Measurements from ENCODE around the gene ALOXE3.

Gene ALOXE3

DNA sequence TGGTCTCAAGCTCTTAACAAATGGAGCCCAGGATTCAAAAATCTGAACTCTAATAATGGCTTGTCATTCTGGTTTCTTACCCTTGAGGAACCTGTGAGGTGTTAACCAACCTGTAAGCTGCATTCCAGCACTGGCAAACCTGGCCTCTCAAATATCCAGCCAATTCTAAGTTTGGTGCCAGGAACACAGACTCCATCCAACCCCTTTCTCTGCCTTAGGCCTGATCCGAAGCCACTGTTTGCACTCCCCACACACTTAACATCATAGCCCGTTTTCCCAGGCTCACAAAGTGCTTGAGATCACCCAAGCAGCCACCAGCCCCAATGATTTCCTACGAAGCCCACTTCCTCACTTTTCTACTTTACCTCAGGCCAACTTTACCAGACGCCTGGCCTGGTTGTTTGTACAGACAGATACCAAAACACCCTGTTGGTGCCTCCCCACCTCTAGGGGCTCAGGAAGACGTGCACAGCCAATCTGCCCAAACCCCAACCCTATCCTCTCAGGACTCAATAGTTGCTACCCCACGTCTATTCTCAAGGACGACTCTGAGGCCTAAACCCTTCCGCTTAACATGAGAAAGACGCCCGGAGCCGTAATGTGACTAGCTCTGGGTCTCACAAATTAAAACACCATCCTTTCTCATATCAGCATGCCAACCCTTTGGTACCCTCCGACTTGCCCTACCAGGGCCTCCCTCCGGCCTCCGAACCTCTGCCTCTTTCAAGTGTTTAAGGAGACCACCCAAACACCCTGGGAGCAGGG, 37.1 kb upstream of the ALOXE3 start:
- ATAC-seq: no peak
- TF ChIP-seq ZFP3 (CRISPR knock-in tag; IDR thresholded peaks at IDR 0.05) (no peak), TSHZ2 (CRISPR knock-in tag; IDR thresholded peaks at IDR 0.05) (no peak), TCF4 (CRISPR knock-in tag; IDR thresholded peaks at IDR 0.05; ENCODE audit: borderline replicate concordance) (no peak), ZC3H10 (CRISPR knock-in tag; IDR thresholded peaks at IDR 0.05) (no peak), ZNF70 (CRISPR knock-in tag; IDR thresholded peaks at IDR 0.05) (no peak), ARNTL (CRISPR knock-in tag; IDR thresholded peaks at IDR 0.05; ENCODE audit: borderline replicate concordance, low read depth) (no peak), CSDC2 (CRISPR knock-in tag; IDR thresholded peaks at IDR 0.05) (no peak), ISL1 (CRISPR knock-in tag; IDR thresholded peaks at IDR 0.05) (no peak), ESRRG (CRISPR knock-in tag; IDR thresholded peaks at IDR 0.05) (no peak), CSRNP3 (CRISPR knock-in tag; IDR thresholded peaks at IDR 0.05) (no peak), TOX (CRISPR knock-in tag; IDR thresholded peaks at IDR 0.05; ENCODE audit: borderline replicate concordance) (no peak), OSR1 (CRISPR knock-in tag; IDR thresholded peaks at IDR 0.05) (no peak), GLIS3 (CRISPR knock-in tag; IDR thresholded peaks at IDR 0.05) (no peak)
- TF ChIP-seq, protein P1, sequence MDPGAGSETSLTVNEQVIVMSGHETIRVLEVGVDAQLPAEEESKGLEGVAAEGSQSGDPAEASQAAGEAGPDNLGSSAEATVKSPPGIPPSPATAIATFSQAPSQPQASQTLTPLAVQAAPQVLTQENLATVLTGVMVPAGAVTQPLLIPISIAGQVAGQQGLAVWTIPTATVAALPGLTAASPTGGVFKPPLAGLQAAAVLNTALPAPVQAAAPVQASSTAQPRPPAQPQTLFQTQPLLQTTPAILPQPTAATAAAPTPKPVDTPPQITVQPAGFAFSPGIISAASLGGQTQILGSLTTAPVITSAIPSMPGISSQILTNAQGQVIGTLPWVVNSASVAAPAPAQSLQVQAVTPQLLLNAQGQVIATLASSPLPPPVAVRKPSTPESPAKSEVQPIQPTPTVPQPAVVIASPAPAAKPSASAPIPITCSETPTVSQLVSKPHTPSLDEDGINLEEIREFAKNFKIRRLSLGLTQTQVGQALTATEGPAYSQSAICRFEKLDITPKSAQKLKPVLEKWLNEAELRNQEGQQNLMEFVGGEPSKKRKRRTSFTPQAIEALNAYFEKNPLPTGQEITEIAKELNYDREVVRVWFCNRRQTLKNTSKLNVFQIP (CRISPR knock-in tag; IDR thresholded peaks at IDR 0.05; ENCODE audit: borderline replicate concordance, low read depth): no peak
- TF ChIP-seq, protein P2, sequence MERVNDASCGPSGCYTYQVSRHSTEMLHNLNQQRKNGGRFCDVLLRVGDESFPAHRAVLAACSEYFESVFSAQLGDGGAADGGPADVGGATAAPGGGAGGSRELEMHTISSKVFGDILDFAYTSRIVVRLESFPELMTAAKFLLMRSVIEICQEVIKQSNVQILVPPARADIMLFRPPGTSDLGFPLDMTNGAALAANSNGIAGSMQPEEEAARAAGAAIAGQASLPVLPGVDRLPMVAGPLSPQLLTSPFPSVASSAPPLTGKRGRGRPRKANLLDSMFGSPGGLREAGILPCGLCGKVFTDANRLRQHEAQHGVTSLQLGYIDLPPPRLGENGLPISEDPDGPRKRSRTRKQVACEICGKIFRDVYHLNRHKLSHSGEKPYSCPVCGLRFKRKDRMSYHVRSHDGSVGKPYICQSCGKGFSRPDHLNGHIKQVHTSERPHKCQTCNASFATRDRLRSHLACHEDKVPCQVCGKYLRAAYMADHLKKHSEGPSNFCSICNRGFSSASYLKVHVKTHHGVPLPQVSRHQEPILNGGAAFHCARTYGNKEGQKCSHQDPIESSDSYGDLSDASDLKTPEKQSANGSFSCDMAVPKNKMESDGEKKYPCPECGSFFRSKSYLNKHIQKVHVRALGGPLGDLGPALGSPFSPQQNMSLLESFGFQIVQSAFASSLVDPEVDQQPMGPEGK (CRISPR knock-in tag; IDR thresholded peaks at IDR 0.05; ENCODE audit: borderline replicate concordance): no peak

- no peak for ATAC-seq
- no peak for TF ChIP-seq ZNF8 (CRISPR knock-in tag; IDR thresholded peaks at IDR 0.05)
- no peak for TF ChIP-seq TOX (CRISPR knock-in tag; IDR thresholded peaks at IDR 0.05; ENCODE audit: borderline replicate concordance)
- no peak for TF ChIP-seq CSRNP3 (CRISPR knock-in tag; IDR thresholded peaks at IDR 0.05)
- TF ChIP-seq GLIS3 (CRISPR knock-in tag; IDR thresholded peaks at IDR 0.05): no peak
Observed at GRCh38 chr17:8154608-8155155, 36.4 kb upstream of the ALOXE3 start.

- peak; percentile 22 for ATAC-seq
- TF ChIP-seq CSRNP3 (CRISPR knock-in tag; IDR thresholded peaks at IDR 0.05) (0 out of 2 replicates have a peak, but pooled peaks have one; percentile 11), ZNF8 (CRISPR knock-in tag; IDR thresholded peaks at IDR 0.05) (no peak), ZFP3 (CRISPR knock-in tag; IDR thresholded peaks at IDR 0.05) (no peak), TOX (CRISPR knock-in tag; IDR thresholded peaks at IDR 0.05; ENCODE audit: borderline replicate concordance) (0 out of 2 replicates have a peak, but pooled peaks have one; percentile 40)
- TF ChIP-seq, protein P1 (CRISPR knock-in tag; IDR thresholded peaks at IDR 0.05; ENCODE audit: borderline replicate concordance, low read depth): no peak
Observed at GRCh38 chr17:8153957-8154607, 35.8 kb upstream of the ALOXE3 start.

Measured in SK-N-SH treated with all-trans-retinoic acid at 6 μM for 48 hours (cell line).